Pulmonary artery endothelial cell (primary cell): ENCODE results near the gene EVI5L. TPM values are rescaled to one million over a fixed set of nuclear protein-coding genes. Genes with fewer than 3 reads are reported as not detected.

Source experiments
- DNase-seq: peaks from one replicate; pipeline ENCODE4 v3.0.0-alpha.2; 2011; ENCODE audit warnings: low read depth, low spot score
- total RNA-seq: library from RNA; depleted of rRNA; stranded (reverse); fragments of >200 nt; gene quantifications from 2 replicates; pipeline ENCODE4 v1.2.3, GENCODE V29; 2014

EVI5L gene
- total RNA-seq, 1 donor from 2014 or later, result 11.7 TPM

DNA sequence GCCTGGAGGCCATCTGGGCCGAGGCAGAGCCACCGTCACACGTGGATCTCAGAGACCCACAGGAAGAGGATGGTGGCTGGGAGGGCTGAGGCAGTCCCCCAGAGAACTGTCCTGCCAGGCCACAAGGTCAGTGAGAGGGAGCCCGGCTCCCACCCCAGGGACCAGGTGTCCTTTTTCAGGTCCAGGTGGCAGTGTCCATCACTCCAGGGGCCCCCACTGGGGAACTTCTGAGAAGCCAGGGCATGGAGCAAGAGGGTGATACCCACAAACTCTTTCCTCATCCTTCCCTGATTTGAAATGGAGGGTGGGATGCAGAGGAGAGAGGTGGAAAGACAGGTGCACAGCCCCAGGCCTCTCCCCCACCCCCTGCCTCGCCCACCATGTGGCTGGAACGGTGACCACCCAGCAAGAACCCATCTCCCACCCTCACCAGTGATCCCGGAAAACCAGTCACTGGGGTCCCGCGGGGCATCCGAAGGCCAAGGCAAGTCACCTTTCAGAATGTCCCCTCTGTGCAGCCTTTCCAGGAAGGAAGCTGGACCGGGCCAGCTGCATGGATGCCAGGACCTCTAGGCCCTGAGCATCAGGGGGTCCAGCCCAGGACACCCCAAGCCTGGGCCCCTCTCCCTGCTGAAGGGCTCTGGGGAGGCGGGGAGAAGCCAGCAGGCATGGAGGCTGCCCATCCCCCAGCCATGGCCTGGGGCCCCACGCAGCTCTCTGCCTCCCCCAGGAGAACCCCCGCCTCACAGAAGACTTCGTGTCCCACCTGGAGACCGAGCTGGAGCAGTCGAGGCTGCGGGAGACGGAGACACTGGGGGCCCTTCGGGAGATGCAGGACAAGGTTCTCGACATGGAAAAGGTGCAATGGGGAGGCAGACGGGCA lies 30.1 kb downstream of the EVI5L start:
- DNase-seq, result no peak

GRCh38 chr19:7860714-7861618 lies 30.9 kb downstream of the EVI5L start:
- no peak for DNase-seq

GRCh38 chr19:7861619-7862412 lies 31.8 kb downstream of the EVI5L start:
- no peak for DNase-seq

DNA sequence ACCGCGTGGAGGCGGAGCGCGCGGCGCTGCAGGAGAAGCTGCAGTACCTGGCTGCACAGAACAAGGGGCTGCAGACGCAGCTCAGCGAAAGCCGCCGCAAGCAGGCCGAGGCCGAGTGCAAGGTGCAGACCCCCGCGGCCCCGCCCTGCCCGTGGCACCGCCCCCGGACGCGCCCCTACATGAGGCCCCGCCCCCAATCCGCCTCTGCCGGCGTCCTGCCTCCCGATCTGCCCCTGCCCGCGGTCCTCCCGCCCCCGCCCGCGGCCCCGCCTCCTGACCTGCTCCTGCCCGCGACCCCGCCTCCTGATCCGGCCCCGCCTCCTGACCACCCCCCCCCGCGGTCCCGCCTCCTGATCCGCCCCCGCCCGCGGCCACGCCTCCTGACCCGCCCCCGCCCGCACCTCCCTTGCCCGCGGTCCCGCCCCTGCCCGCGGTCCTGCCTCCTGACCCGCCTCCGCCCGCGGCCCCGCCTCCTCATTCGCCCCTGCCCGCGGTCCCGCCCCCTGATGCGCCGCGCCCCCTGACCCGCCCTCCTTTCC lies 32.5 kb downstream of the EVI5L start:
- no peak for DNase-seq

DNA sequence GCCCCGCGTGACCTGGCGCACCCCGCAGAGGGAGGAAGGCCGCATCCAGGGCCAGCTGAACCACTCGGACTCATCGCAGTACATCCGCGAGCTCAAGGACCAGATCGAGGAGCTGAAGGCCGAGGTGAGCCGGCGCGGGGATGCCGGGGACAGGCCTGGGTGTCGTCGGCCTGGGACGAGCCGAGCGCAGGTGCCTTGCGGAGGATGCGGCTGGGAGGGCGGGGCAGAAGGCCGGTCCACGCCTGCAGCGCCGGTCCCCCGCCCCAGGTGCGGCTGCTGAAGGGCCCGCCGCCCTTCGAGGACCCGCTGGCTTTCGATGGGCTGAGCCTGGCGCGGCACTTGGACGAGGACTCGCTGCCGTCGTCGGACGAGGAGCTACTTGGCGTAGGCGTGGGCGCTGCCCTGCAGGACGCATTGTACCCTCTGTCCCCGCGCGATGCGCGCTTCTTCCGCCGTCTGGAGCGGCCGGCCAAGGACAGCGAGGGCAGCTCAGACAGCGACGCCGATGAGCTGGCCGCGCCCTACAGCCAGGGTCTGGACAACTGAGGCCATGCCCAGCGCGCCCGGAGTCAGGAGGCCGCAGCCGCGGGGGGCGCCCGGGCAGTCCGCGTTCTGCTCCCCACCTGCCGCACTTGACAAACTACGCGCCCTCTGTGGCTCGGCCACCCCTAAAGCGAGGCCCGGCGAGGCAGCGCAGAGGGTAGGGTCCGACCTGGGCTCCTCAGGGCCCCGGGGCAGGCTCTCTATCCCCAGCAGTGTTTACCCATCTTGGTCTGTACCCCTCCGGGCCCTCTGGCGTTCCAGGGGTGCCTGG lies 33.3 kb downstream of the EVI5L start:
- no peak for DNase-seq

DNA sequence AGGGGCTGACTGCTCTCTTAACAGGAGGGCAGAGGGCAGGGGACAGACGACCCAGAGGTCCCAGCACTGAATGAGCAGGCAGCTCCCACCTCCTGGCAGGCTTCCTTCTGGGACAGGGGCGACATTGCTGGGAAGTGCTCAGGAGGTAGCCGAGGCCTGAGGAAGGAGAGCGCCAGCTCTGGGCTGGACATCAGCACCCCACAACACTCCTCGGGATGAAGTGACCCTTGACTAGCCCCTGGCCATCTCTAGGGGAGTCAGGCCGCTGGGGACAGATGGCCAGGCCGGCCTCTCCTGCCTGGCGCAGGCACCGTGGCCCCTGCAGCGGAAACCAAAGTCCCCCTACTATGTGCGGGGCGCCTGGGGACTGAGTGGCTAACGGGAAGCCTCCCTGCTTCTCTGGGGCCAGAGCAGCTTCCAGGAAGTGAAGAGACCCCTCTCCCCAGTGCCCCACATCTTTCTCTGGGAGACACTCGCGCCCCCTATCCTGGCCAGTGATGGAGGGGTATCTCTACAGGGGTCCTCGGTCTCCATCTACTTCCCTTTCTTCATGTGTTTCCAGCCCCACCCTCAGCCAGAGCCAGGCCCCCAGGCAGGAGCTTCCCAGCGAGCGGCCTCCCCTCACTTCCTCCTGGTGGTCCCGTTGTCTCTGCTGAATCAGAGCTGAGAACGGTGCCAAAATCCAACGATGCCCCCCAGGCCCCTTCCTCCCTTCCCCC lies 34.1 kb downstream of the EVI5L start:
- DNase-seq, result no peak

DNA sequence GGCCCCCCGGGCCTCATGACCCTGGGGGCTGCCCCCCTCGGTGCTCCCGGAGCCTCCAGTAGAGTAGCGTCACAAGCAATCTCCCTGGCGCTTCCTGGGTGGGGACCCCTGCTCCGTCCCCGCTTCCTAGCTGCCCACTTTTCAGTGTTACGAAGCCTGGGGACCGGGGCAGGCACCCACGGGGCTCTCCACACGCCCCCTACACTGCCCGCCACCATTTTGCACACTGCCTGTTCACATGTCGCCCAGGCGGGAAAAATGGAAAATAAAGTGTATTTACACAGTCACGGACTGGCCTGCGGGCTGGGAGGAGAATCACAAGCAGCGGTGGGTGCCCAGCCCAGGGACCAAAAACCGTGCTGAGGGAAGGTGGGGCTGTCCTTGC lies 34.7 kb downstream of the EVI5L start:
- DNase-seq, result no peak

DNA sequence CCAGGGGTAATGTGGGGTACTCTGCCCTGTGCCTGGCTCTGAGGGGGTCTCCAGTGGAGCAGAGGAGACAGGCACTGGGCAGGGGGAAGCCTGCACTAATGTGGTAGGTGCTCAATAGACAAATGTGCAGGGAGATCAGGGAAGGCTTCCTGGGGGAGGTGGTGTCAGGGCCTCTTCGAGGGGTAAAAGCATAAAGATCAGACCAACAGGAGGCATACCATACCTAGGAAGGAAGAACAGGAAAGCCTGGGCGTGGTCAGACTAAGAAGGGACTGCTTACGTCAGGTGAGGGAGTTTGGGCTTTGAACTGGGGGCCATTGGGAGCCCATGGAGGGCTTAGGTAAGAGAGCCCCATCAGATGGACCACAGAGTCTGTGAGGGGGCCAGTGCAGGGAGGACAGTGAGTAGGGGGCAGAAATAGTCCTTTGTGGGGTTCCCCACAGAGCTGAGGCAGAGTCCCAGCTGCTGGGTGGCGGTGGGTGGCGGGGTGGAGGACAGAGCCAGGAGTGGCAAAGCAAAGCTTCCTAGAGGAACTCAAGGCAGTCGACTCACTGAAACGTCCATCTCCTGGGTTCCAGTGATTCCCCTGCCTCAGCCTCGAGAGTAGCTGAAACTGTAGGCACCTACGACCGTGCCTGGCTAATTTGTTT lies 35.4 kb downstream of the EVI5L start:
- DNase-seq, result no peak

DNA sequence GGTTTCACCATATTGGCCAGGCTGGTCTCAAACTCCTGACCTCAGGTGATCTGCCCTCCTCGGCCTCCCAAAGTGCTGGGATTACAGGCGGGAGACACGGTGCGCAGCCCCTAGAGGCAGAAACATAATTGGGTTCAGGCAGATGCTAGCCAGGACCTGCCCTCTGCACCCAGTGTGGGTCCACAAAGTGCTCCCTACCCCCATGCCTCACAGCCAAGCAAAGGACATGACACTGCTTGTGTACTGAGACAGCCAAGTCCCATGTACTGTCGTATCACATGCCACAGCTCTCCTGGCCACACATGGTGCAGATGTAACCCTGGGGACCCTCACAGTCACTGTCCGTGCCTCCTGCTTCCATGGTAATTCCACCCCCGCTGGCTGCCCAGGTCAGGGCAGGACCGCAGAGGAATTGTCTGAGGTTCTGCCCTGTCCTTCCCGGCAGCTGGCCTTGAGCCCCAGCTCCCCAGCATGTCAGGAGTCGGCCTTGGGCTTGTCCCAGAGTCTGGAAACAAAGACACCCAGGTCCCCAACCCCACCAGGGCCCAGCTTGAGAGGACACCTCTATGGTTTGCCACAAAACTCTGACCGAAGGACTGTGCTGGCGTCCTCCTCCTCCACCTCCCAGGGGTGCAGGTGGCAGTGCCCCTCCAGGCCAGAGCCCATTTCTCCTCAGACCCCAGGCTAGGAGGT lies 36.5 kb downstream of the EVI5L start:
- no peak for DNase-seq

DNA sequence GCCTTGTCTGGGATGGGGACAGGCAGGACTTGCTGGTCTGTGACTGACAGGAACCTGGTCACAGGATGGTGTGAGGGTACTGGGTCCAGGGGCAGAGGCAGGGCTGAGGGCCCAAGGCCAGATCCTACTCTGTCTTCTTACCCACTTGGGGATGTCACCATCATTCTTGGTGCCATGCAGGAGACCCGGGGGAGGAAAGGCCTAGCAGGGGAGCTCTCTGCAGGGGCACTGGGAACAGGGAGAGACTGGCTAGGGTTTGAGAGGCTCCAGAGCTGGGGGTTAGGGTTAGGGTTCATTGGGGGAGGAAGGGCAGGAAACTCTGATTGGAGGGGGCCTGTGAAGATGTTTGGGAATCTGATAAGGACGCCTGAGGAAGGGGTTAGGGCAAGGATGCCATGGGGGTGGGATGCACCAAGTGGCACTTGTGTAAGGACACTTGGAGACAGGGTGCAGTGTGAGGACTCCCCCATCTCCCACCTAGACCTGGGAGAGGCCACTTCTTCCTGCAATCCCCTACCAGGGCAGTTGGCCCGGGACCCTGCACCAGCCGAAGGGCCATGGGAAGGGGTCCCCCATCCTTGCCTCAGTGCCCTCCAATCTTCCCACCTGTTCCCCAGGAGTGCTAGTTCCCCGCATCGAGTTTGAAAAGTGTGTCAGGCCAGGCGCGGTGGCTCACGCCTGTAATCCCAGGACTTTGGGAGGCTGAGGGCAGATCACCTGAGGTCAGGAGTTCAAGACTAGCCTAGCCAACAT lies 37.2 kb downstream of the EVI5L start:
- no peak for DNase-seq

GRCh38 chr19:7868326-7868670 lies 38.3 kb downstream of the EVI5L start:
- no peak for DNase-seq

DNA sequence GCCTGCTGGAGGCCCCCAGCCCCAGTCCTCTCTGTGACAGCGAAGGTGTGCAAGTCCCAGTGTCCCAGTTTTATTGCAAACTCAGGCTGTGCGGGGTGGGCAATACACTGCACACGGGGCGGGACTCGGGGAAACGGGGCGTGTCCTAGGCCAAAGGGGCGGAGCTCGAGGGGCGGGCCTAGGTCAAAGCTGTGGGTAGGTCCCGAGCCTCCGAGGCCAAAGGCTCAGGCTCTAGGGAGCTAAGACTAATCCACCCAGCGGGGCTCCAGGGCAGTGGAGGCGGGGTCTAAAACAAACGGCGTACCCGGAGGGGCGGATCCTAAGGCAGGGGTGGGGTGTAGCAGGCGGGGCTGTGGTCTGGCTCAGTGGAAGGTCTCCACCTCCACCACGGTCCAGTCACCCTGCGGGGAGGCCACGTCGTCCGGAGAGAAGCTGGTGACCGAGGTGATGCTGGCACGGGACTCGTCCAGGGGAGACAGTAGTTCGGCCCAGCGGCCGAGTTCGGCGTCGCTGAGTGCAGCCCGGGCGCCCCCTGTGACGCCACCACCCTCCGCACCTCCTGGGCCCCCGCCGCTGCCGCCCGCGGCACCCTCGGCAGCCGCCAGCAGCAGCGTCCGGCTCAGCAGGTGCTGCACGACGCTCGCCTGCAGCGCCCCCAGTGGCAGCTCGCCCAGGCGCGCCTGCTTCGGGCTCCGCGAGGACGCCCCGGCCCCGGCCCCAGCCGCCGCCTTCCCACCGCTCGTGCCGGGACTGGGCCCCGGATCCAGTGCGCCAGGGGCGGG lies 38.8 kb downstream of the EVI5L start:
- DNase-seq, result no peak

DNA sequence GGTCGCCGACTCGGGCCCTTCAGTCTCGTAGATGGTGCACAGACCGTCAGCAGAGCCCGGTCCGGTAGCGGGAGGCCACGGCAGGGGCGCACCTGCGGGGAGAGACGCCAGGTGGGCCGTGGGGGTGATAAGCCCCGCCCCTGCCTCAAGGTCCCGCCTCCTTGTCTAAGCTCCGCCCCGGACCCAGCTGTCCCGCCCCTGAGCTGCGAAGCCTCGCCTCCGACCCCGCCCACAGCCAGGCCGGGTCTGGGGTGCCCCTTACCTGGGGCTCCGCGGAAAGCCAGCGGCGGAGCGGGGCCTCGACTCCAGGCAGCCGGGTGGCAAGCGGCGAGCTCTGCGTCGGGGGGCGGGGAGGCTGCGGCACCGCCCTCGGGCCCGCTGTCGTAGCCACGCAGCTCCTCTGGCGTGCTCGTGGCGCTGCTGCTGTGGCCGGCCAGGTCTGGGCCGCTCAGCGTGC lies 39.5 kb downstream of the EVI5L start:
- no peak for DNase-seq

- DNase-seq, result no peak
Measured at GRCh38 chr19:7869910-7870511, 40.0 kb downstream of the EVI5L start.

DNA sequence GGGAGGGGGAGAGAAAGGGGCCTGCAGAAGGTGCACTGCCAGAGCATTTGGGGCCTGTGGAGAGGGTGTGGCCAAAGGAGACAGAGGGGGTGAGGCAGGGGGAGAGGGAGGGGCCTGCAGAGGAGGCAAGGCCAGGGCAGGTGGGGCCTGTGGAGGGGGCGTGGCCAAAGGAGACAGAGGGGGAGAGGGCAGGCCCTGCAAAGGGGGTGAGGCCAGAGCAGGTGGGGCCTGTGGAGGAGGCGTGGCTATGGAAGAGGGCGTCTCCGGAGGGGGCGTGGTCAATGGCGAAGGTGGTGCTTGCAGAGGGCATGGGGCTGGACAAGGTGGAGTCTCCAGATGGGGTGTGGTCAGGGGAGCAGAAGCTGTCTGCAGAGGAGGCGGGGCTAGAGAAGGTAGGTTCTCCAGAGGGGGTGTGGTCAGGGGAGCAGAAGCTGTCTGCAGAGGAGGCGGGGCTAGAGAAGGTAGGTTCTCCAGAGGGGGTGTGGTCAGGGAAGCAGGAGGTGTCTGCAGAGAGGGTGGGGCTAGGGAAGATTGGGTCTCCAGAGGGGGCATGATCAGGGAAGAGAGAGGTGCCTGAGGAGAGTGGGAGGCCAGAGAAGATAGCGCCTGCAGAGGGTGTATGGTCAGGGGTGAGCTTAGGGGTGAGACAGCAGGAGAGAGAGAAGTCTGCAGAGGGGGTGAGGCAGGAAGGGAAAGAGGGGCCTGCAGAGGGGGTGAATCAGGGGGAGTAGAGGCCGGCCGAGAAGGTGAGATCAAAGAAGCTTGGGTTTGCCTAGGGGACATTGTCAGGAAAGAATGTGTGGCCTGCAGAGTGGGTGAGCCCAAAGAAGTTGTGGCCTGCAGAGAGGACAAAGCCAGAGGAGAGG lies 40.8 kb downstream of the EVI5L start:
- no peak for DNase-seq
